ENCODE measurements around the gene MTMR11.

Gene MTMR11

DNA sequence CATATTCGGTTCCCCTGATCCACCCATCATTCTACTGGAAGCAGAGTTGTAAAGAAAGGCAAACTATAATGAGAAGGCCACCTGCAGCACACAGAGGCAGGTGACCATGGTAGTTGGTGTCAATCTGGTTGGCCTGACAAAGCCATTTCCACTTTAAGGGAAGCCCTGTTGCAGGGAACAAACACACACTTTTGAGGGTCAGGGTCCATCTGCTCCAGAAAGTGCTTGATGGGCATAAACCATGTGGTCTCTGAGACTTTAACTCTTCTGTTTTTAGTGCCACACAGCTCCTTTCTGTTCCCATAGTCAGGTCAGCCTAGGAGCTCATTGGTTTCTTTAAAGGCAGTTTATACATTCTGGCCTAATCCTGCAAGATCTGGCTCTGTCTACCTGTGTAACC is 54.8 kb downstream of the MTMR11 start:
- Histone ChIP-seq H3K9me3 (ENCODE audit: insufficient read depth, low read depth, low read length) (no peaks in the 10 kb centered on the region), H3K4me3 (ENCODE audit: low read length) (no peak overlapping the region), H3K27me3 (ENCODE audit: insufficient read depth, low read length) (no peaks in the 10 kb centered on the region), H3K36me3 (ENCODE audit: insufficient read depth, low read length) (no peaks in the 10 kb centered on the region), H3K9ac (ENCODE audit: low read depth, low read length) (no peak overlapping the region), H3K4me1 (ENCODE audit: insufficient read depth, low read length) (peaks cover 11% of the 10 kb centered on the region; the same call in 1 of the 2 replicates), H3K27ac (ENCODE audit: low read depth, low read length) (no peak overlapping the region)
- 73% methylated on average over 1 of the region's 1 CpG for WGBS

DNA sequence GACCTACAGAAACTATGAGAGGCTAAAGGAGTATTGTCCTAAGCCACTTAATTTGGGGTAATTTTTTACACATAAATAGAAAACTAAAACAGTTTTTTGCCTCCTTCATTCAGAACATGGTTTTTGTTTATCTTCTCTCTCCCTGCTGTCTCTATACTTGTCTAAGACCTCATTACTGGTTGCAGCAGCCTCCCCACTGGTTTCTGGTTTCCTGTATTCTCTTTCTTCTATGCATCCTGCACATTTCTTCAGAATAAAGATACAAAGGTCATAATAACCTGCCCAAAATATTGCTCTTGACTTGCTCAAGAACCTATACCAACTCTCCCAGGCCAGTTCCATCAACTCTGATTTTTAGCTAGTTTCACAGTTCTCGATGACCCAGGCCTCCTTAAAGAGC is 57.1 kb downstream of the MTMR11 start:
- Histone ChIP-seq H3K36me3 (ENCODE audit: insufficient read depth, low read length) (no peaks in the 10 kb centered on the region), H3K9ac (ENCODE audit: low read depth, low read length) (no peak overlapping the region), H3K4me3 (ENCODE audit: low read length) (no peak overlapping the region), H3K27ac (ENCODE audit: low read depth, low read length) (no peak overlapping the region), H3K4me1 (ENCODE audit: insufficient read depth, low read length) (peaks cover 5% of the 10 kb centered on the region; the same call in 1 of the 2 replicates), H3K9me3 (ENCODE audit: insufficient read depth, low read depth, low read length) (no peaks in the 10 kb centered on the region), H3K27me3 (ENCODE audit: insufficient read depth, low read length) (no peaks in the 10 kb centered on the region)
- 94% methylated on average over 1 of the region's 1 CpG for WGBS
